HuH-7 (cell line): ENCODE data around the gene HASPIN.
"Not testable (repeated sequence)": the region's sequence is repeated elsewhere in the genome, so short reads cannot be mapped to it uniquely, and the experiment has no call there.

ENCODE experiments used
- DNase-seq: peaks from one replicate; pipeline ENCODE4 v3.0.0; 2011; ENCODE audit warnings: low spot score

Gene HASPIN

GRCh38 chr17:3697103-3697476 is 26.6 kb upstream of the HASPIN start:
- DNase-seq: no peak

GRCh38 chr17:3698139-3698538 is 25.6 kb upstream of the HASPIN start:
- DNase-seq: no peak

DNA sequence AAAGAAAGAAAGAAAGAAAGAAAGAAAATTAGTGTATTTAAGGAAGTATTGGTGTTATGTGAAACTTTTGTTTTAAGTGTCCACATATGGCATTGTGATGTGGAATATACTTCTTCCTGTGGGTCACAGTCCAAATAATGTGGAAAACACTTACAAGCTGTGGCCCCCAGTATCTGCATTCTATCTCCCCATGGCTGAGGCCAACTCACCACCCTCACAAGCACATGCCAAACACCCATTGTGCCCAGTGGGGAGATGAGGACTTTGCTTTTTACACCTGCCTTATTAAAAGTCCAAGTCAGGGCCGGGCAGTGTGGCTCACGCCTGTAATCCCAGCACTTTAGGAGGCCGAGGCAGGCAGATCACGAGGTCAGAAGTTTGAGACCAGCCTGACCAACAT is 23.8 kb upstream of the HASPIN start:
- no peak for DNase-seq

- DNase-seq: not testable (repeated sequence)
Measured at GRCh38 chr17:3702041-3702539, 21.6 kb upstream of the HASPIN start.

GRCh38 chr17:3704931-3705717 is 18.6 kb upstream of the HASPIN start:
- DNase-seq: no peak

GRCh38 chr17:3705718-3705984 is 18.1 kb upstream of the HASPIN start:
- not testable (repeated sequence) for DNase-seq

DNA sequence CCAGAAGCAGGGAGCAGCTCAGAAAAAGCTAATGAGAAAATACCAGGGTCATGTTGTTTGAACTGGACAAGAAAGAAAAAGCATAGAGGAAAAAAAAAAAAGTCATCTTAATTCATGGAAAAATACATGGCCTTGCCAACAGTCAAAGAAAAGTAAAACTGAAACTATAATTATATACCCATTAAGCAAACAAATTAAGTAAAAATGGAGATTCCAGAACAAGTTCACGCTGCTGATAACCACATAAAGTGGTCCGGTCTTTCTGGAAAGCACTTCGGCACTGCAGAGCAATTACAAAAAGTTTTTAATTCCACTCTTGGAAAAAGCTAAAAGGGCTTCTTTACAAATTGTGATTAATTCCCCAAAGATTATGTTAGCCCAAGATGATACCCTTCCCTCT is 15.3 kb upstream of the HASPIN start:
- DNase-seq: no peak

DNA sequence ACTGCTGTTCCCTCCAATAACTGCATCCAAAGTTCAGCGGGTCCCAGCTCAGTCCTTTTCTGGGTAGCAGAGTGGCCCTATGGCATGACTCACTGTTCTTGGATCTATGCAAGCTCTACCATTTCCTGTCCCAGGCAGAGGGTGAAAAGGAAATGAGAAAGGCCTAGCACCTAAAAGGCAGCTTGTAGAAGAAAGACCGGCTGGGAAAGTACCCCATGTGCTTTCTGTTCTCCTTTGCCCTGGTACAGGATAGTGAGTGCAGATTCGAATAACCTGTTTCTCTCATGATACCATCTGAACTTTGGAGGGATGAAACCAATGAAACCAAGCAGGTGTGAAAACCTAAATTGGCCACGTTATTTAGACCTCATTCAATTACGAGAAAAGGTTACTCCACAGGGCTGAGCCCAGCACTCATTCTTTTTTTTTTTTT is 12.7 kb upstream of the HASPIN start:
- no peak for DNase-seq

DNA sequence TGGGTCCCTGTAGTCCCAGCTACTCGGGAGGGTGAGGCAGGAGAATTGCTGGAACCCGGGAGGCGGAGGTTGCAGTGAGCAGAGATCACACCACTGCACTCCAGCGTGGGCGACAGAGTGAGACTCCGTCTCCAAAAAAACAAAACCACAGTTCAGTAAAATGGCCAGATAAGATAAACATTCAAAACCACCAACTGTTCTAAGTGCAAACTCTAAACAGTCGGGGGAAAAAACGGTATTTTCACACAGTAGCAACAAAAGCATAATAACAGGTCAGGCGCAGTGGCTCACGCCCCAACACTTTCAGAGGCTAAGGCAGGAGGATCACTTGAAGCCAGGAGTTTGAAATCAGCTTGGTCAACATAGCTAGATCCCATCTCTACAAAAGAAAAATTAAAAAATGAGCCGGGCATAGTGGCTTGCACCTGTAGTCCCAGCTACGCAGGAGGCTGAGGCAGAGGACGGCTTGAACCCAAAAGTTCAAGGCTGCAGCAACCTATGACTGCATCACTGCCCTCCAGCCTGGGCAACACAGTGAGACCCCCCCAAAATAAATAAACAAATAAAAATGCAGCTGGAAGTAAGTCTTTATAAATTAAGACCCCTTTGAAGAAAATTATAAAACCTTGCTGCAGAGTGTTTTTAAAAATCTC is 10.8 kb upstream of the HASPIN start:
- DNase-seq: no peak

GRCh38 chr17:3715296-3715695 is 8.4 kb upstream of the HASPIN start:
- no peak for DNase-seq

DNA sequence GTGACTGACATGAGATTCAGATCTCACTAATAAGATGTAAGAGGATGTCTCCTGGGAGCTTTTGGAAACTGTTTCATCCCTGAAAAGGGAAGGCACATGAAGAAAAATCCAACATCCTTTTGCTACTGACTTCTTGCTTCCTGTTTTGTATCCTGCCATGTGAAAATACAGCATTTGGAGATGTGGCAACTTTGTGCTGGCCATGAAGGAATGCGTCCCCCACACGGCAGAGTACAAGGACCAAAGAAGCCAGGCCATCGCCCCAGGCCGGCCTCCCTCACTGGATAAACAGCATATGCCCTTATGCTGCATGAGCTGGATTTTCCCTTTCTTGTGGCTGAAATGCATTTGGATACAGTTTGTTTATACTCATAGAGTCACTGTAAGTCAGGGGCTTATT is 5.5 kb upstream of the HASPIN start:
- no peak for DNase-seq

DNA sequence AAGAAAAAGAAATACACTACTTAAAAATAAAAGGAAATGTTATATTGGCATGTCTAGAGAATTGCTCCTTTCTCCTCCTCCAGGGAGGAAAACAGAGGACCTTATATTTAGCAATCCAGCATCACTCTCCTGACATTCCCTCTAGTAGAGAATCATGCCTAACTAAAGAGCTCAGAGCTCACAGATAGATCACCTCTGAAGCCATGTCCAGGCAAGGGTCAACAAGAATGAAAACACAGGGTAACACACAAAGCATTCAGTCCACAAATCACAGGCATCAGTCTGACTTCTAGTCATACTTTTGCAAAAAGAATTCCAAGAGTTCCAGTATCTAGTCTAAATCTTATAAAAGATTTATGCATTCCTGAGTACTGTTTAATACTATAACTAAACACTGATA is 4.4 kb upstream of the HASPIN start:
- no peak for DNase-seq

GRCh38 chr17:3722716-3723115 is 987 bp upstream of the HASPIN start:
- no peak for DNase-seq

DNA sequence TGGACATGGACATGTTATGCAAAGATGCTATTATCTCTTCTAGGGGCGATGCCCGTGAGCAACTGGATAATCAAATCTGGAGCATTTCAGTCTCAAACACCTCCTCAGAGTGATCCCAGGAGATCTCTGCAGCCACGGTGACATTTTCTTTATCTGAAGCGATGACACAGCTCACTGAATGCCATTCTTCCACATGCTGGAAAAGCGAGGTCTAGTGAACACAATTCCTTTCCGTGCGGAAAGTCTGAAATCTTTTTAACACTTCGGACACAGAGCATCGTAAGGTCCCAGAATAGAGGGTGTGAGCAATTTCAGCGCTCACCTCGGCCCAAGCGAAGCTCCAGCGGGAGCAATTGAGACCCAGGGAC is 531 bp upstream of the HASPIN start:
- DNase-seq: no peak

GRCh38 chr17:3724378-3725077 is 825 bp downstream of the HASPIN start:
- DNase-seq: no peak

- no peak for DNase-seq
Measured at GRCh38 chr17:3727041-3727440, 3.3 kb downstream of the HASPIN start.

DNA sequence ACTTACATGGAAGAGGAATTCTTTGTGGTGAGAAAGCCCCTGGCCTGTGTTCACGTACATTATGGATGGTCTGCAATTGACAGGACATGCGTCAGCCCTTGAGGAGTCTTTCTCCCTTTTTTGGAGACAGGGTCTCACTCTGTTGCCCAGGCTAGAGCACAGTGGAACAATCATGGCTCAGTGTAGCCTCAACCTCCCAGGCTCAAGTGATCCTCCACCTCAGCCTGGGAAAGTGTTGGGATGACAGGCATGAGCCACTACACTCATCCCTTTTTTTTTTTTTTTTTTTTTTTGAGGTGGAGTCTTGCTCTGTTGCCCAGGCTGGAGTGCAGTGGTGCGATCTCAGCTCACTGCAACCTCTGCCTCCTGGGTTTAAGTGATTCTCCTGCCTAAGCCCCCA is 4.4 kb downstream of the HASPIN start:
- not testable (repeated sequence) for DNase-seq

- DNase-seq: no peak
Measured at GRCh38 chr17:3729881-3730280, 6.2 kb downstream of the HASPIN start.

- no peak for DNase-seq
Measured at GRCh38 chr17:3730881-3731429, 7.3 kb downstream of the HASPIN start.

- DNase-seq: no peak
Measured at GRCh38 chr17:3732210-3732621, 8.5 kb downstream of the HASPIN start.

GRCh38 chr17:3734911-3735276 is 11.2 kb downstream of the HASPIN start:
- DNase-seq: not testable (repeated sequence)

DNA sequence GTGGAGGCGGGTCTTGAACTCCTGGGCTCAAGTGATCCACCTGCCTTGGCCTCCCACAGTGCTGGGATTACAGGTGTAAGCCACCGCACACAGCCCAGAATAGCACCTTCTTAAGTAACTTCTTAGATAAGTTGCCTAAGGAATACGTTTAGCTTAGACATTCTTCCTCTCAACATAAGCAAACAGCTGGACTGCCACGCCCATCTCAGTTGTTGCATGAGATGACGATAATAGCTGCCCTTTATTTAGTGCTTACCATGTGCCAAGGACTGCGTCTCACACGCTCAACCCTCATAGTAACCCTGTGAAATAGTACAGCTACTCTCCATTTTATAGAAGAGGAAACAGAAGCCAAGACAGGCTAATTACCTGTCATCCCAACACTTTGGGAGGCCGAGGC is 11.8 kb downstream of the HASPIN start:
- no peak for DNase-seq
